Muscle of leg (tissue), 11 donors: ENCODE measurements around the gene GAPDHS. TPM values are rescaled to one million over a fixed set of nuclear protein-coding genes. Genes with fewer than 3 reads are reported as not detected.

Experiments
- DNase-seq: peaks from one replicate; pipeline ENCODE4 v3.0.0; 2013
- H3K27ac ChIP-seq: one replicate; pipeline ENCODE4 v1.5.1; 2013; ENCODE audit warnings: mild to moderate bottlenecking, low read length, control low read depth
- H3K27me3 ChIP-seq: one replicate; pipeline ENCODE4 v1.6.1; 2013; ENCODE audit warnings: low read length; ENCODE audit not compliant: control insufficient read depth, insufficient read depth
- H3K36me3 ChIP-seq: one replicate; pipeline ENCODE4 v1.6.1; 2013; ENCODE audit warnings: low read length; ENCODE audit not compliant: control insufficient read depth, insufficient read depth
- H3K4me1 ChIP-seq: one replicate; pipeline ENCODE4 v1.6.1; 2013; ENCODE audit warnings: low read length; ENCODE audit not compliant: control insufficient read depth, insufficient read depth
- H3K4me3 ChIP-seq: one replicate; pipeline ENCODE4 v1.5.1; 2013; ENCODE audit warnings: low read length, control low read depth
- H3K9me3 ChIP-seq: replicated peaks from 2 replicates; pipeline ENCODE4 v1.6.1; 2013; ENCODE audit warnings: low read depth, low read length; ENCODE audit not compliant: control insufficient read depth
- WGBS: methylation state at CpG from one replicate; pipeline ENCODE4 v1.1.5; 2013; ENCODE audit warnings: missing lambda C conversion rate; ENCODE audit not compliant: insufficient coverage; 5-methylcytosine and 5-hydroxymethylcytosine counted together
- polyA plus RNA-seq, 8 donors: library from polyadenylated mRNA; unstranded; fragments of 120-200 nt; gene quantifications; one replicate each; pipeline versions ENCODE4 v1.2.1 to v1.2.3, GENCODE V29; 2013; ENCODE audit warnings: inconsistent platforms in 1 of 8, low replicate concordance in 1 of 8; ENCODE audit not compliant: insufficient read length in 8 of 8, insufficient read depth in 1 of 8
- total RNA-seq: library from RNA; stranded (reverse); fragments of 120-200 nt; gene quantifications from one replicate; pipeline ENCODE4 v1.2.4, GENCODE V29; 2013

Gene GAPDHS
- total and polyA plus RNA-seq, 9 donors: not detected

DNA sequence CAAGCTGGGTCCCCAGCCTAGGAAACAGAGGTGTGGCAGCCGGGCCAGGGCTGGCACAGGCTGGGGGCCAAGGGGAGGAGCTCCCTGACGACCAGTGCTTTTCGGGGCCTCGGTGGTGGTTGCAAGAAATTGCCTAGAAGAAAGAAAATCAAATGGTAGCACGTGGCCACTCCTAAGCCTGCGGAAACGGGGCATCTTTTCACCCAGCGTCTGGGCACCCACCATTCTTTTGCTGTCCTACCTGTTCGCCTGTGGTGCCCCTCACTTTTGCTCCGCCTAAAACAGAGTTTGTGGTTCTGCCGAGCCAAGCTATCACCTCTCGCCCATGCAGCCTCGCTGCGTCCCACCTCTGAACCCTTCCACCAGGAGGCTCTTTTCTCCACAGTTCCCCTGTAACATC lies 35.9 kb upstream of the GAPDHS start:
- WGBS: 79% methylated on average over 14 of the region's 14 CpGs
- Histone ChIP-seq H3K27ac (no peak overlapping the region), H3K9me3 (no peaks in the 10 kb centered on the region), H3K36me3 (no peaks in the 10 kb centered on the region), H3K4me1 (peaks cover 5% of the 10 kb centered on the region), H3K27me3 (peaks cover 4% of the 10 kb centered on the region), H3K4me3 (no peak overlapping the region)
- DNase-seq: no peak

DNA sequence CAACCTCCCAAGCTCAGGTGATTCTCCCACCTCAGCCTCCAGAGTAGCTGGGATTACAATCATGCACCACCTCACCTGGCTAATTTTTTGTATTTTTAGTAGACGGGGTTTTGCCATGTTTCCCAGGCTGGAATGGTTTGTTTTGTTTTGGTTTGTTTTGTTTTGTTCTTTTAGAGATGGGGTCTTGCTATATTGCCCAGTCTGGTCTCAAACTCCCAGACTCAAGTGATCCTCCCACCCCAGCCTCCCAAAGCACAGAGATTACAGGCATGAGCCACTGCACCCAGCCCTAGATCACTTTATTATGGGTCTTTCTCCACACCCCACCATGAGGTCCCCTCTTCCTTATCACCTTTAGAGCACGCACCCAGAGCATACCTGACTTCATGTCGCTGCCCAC lies 35.0 kb upstream of the GAPDHS start:
- H3K4me1 ChIP-seq: peaks cover 5% of the 10 kb centered on the region
- H3K4me3 ChIP-seq: no peak overlapping the region
- H3K27ac ChIP-seq: no peak overlapping the region
- no peaks in the 10 kb centered on the region for H3K36me3 ChIP-seq
- H3K9me3 ChIP-seq: no peaks in the 10 kb centered on the region
- DNase-seq: no peak
- whole genome bisulfite sequencing: 100% methylated on average over 1 of the region's 3 CpGs
- peaks cover 4% of the 10 kb centered on the region for H3K27me3 ChIP-seq

DNA sequence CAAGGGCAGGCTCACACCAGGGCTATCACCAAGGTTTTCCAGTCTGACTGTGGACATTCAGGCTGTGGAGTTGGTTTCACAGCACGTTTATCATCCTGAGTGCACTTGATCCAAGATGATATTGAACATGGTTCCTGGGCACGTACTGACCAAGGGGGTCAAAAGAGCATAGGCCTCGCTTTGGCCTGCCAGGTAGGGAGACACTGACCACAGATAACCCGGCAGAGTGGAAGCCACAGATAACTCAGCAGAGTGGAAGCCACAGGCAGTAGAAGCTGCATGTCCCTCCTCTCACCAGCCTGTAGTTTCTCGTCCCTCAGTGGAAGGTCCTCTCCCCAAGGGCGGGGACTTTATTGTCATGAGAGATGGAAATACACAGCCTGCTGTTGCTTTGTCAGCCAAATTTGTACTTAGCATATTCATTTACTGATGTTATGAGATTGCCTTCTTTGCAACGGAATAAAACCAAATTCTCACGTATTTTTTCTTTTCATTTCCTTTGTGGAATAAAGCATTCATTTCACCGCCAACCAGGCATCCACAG lies 34.2 kb upstream of the GAPDHS start:
- no peaks in the 10 kb centered on the region for H3K9me3 ChIP-seq
- no peak overlapping the region for H3K27ac ChIP-seq
- H3K4me1 ChIP-seq: peaks cover 5% of the 10 kb centered on the region
- H3K4me3 ChIP-seq: no peak overlapping the region
- WGBS: 83% methylated on average over 5 of the region's 9 CpGs
- no peaks in the 10 kb centered on the region for H3K36me3 ChIP-seq
- peaks cover 4% of the 10 kb centered on the region for H3K27me3 ChIP-seq
- no peak for DNase-seq

DNA sequence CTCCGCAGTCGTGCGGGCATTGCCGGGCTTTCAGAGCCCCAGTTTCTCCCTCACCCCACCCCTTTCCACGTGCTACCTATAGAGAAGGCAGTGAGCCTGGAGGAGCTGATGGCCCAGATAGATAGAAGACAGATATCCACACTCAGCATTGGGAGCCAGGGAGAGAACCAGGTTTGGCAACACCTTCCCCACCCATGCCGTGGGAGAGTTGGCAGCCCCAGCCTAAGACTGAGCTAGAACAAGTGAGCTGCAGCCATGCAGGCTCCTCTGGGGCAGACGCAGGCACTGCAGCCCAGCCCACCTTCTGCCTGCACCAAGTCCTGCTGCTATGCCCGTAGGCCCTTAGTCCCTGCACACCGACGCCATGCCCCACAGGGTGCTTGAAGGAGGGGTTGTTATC lies 32.6 kb upstream of the GAPDHS start:
- Histone ChIP-seq H3K27ac (no peak overlapping the region), H3K36me3 (no peaks in the 10 kb centered on the region), H3K4me3 (no peak overlapping the region), H3K4me1 (no peaks in the 10 kb centered on the region), H3K9me3 (no peaks in the 10 kb centered on the region), H3K27me3 (peaks cover 7% of the 10 kb centered on the region)
- no peak for DNase-seq
- WGBS: 100% methylated on average over 1 of the region's 10 CpGs

DNA sequence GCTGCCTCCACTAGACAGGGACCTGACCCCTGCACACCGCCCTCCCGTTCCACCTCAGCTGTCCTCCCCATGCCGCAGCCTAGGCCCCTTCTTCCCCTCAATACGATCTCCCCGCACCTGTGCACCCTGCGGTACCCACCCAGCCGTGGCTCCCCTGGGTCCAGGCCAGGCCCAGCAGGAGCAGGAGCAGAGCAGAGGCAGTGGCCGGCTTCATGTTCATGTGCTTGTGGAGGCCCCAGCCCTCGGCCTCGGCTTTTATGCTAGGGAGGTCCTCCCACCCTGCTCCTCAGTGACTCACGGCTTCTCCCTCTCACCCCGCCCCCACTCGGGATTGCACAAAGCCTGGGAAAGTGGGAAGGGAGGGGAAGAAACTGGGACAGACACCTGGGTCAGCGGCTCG lies 31.6 kb upstream of the GAPDHS start:
- H3K4me1 ChIP-seq: no peaks in the 10 kb centered on the region
- no peaks in the 10 kb centered on the region for H3K9me3 ChIP-seq
- no peak overlapping the region for H3K4me3 ChIP-seq
- DNase-seq: no peak
- 78% methylated on average over 9 of the region's 15 CpGs for WGBS
- H3K27ac ChIP-seq: no peak overlapping the region
- H3K27me3 ChIP-seq: peaks cover 16% of the 10 kb centered on the region
- H3K36me3 ChIP-seq: no peaks in the 10 kb centered on the region

DNA sequence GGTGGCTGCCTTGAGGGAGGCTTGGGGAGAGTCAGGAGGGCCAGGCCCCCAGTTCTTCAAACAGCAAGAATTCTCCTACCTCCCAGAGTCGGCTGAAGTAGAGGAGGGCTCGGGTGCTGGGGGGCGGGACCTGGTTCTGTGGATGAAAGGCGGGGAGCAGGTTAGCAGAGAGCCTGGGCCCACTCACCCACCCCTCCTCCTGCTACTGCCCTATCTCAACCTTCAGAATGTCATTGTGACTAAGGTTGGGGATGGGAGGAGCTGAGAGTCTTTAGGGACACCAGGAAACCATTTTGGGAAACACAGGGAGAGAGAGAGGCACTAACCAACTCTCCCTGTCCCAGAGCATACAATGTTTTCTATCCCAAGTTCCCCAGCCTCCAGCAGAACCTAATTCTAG lies 30.5 kb upstream of the GAPDHS start:
- Histone ChIP-seq H3K4me3 (no peak overlapping the region), H3K9me3 (no peaks in the 10 kb centered on the region), H3K27me3 (peaks cover 23% of the 10 kb centered on the region), H3K4me1 (no peaks in the 10 kb centered on the region), H3K27ac (no peak overlapping the region), H3K36me3 (no peaks in the 10 kb centered on the region)
- no CpG with 5 or more reads among the region's 4 CpGs for WGBS
- DNase-seq: no peak

DNA sequence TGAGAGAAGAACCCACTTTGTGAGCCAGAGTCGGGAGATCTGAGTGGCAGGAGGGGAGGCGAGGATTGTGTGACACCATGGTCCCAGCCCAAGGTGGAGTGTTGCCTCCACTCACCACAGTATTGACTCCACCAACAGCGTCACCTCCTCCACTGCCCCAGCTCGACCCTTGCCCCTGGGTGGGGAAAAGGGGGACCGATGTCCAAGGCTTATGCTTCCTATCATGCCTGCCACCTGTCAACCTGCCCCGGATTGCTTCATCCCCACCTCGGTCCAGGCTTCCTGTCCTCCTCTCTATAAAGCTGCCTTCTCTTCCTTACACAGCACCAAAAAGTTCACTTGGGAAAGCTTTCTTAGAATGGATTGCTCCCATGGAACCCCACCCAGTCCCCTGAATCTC lies 27.2 kb upstream of the GAPDHS start:
- 88% methylated on average over 3 of the region's 7 CpGs for WGBS
- Histone ChIP-seq H3K27me3 (peaks cover 49% of the 10 kb centered on the region), H3K9me3 (no peaks in the 10 kb centered on the region), H3K36me3 (no peaks in the 10 kb centered on the region), H3K27ac (no peak overlapping the region), H3K4me1 (peaks cover 12% of the 10 kb centered on the region), H3K4me3 (no peak overlapping the region)
- no peak for DNase-seq

DNA sequence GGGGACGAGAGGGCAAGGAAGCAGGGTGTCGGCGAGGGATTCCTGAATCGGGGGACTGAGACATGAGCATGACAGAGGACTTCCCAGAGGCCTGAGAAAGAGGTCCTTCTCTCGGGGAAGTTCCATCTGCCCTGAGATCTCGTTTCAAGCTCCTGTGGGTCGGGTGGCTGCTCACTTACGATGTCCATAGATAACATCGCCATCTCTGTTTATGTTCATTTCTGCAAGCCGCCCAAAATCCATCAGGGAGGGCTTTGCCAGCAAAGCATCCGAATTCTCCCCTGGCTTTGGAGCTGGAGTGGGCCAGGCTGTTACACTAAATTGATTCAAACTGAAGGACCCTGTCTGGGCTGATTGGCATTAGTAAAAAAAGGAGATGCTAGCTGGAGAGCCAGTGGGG lies 25.7 kb upstream of the GAPDHS start:
- Histone ChIP-seq H3K4me3 (no peak overlapping the region), H3K27me3 (peaks cover 64% of the 10 kb centered on the region), H3K9me3 (no peaks in the 10 kb centered on the region), H3K36me3 (no peaks in the 10 kb centered on the region), H3K4me1 (peaks cover 12% of the 10 kb centered on the region), H3K27ac (no peak overlapping the region)
- no peak for DNase-seq
- WGBS: 71% methylated on average over 11 of the region's 11 CpGs

DNA sequence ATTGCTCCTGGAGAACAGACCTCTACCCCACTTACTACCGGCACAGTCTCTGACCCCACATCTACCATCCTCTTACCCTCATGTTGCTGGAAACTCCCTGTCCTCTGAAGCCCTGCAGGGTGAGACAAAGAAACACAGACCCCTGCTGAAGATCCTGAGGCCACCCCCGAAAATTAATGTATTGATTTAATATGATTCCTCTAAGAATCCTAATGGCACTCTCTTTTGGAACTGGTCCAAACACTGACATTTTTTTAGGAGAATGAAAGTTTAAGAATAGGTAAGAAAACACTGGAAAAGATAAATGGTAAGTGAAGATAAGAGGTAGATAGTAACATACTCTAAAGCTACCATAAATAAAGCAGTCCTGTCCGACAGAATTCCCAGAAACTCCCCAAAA lies 25.1 kb upstream of the GAPDHS start:
- Histone ChIP-seq H3K4me3 (no peak overlapping the region), H3K27me3 (peaks cover 70% of the 10 kb centered on the region)
- DNase-seq: no peak

DNA sequence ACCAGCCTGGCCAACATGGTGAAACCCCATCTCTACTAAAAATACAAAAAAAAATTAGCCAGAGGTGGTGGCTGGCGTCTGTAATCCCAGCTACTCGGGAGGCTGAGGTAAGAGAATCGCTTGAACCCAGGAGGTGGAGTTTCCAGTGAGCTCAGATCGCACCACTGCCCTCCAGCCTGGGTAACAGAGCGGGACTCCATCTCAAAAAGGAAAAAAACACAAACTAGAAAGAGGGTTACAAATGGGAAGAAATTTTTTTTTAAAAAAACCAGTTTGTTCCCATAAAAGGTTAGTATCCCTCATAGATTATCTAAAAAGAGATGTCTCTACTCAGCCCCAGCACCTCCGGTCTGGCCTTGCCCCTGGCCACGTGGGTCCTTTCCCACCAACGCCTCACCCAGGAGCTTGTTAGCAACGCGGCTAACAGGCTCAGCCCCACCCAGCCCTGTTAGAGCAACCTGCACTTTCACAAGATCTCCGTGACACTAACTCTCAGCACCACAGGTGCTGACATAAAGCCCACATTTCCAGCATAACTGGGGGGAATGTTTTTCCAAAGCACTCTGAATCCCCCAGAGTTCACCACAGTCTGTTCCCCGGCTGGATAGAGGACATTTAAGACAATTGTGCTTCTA lies 24.1 kb upstream of the GAPDHS start:
- no peaks in the 10 kb centered on the region for H3K9me3 ChIP-seq
- H3K36me3 ChIP-seq: no peaks in the 10 kb centered on the region
- no peak for DNase-seq
- H3K27ac ChIP-seq: no peak overlapping the region
- peaks cover 17% of the 10 kb centered on the region for H3K4me1 ChIP-seq
- WGBS: 4% methylated on average over 5 of the region's 12 CpGs
- peaks cover 79% of the 10 kb centered on the region for H3K27me3 ChIP-seq
- H3K4me3 ChIP-seq: no peak overlapping the region

More for the DNA sequence above, 25.1 kb upstream of the GAPDHS start:
- whole genome bisulfite sequencing: 100% methylated on average over 1 of the region's 3 CpGs
- H3K27ac ChIP-seq: no peak overlapping the region
- H3K4me1 ChIP-seq: peaks cover 16% of the 10 kb centered on the region
- no peaks in the 10 kb centered on the region for H3K9me3 ChIP-seq
- H3K36me3 ChIP-seq: no peaks in the 10 kb centered on the region
